ENCODE measurements around the gene TUBA4B. TPM values are rescaled to one million over a fixed set of nuclear protein-coding genes. Genes with fewer than 3 reads are reported as not detected.

The TUBA4B gene
- total RNA-seq, 1 experiment from 2014 or later, result not detected

DNA sequence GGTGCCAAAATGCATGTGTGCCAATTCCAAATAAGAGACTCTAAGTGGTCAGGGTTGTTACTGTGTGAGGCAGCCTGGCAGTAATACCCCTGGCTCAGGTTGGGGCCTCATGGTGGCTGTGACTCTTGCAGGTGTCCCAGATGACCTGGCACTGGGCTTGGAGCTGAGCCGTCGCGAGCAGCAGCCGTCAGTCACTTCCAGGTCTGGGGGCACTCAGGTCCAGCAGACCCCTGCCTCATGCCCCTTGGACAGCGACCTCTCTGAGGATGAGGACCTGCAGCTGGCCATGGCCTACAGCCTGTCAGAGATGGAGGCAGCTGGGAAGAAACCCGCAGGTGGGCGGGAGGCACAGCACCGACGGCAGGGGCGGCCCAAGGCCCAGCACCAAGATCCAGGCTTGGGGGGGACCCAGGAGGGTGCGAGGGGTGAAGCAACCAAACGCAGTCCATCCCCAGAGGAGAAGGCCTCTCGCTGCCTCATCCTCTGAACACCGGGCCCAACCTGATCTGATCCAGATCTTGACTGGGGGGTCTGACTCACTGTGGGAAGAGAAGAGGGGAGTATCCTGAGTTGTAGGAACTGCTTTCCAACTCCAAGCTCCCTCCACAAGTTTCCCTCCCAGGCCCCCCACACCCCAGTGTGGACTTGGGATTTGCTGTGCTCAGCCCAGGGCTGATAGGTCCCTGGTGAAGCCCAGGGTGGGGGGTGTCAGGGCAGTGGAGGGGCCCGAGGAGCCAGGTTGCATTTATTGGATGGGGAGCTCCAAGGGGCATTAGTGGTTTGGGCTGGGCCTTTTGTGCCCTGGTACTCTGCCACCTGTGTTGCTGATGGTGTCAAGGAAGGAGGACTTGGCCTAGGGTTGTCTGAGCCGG is 31.7 kb downstream of the TUBA4B start:
- POLR2A ChIA-PET, result no interaction called here
- no peak for DNase-seq (ENCODE audit: low read depth, low spot score)
- CTCF ChIA-PET, result no interaction called here
- no peak overlapping the region for H3K27ac ChIP-seq (ENCODE audit: low read length)
- no peak overlapping the region for H3K4me3 ChIP-seq (ENCODE audit: low read depth in 2 of 2, low read length in 2 of 2)
- in situ Hi-C loops (cut with HindIII; ENCODE audit: low pct_unique_long_range_greater_than_20kb, low sequenced_read_pairs) (no loop called here), intact Hi-C loops (cut with micrococcal nuclease; ENCODE audit: unreplicated experiment) (no loop called here)
- H3K4me1 ChIP-seq (ENCODE audit: control insufficient read depth, insufficient read depth, low read length), result peaks cover 8% of the 10 kb centered on the region
- H3K9me3 ChIP-seq (ENCODE audit: control insufficient read depth, insufficient read depth, low read depth, low read length), result no peaks in the 10 kb centered on the region
- no peaks in the 10 kb centered on the region; the same call in 1 of the 2 replicates for H3K36me3 ChIP-seq (ENCODE audit: control insufficient read depth, insufficient read depth, low read length)
- TF ChIP-seq TCF7L2 (IDR thresholded peaks at IDR 0.05; ENCODE audit: low read depth, low read length) (no peak), POLR2AphosphoS5 (IDR thresholded peaks at IDR 0.05; ENCODE audit: low read depth, low read length) (no peak), SIN3A (IDR thresholded peaks at IDR 0.05; ENCODE audit: borderline replicate concordance, insufficient read depth, low read depth, low read length) (no peak)
- TF ChIP-seq, protein P1, sequence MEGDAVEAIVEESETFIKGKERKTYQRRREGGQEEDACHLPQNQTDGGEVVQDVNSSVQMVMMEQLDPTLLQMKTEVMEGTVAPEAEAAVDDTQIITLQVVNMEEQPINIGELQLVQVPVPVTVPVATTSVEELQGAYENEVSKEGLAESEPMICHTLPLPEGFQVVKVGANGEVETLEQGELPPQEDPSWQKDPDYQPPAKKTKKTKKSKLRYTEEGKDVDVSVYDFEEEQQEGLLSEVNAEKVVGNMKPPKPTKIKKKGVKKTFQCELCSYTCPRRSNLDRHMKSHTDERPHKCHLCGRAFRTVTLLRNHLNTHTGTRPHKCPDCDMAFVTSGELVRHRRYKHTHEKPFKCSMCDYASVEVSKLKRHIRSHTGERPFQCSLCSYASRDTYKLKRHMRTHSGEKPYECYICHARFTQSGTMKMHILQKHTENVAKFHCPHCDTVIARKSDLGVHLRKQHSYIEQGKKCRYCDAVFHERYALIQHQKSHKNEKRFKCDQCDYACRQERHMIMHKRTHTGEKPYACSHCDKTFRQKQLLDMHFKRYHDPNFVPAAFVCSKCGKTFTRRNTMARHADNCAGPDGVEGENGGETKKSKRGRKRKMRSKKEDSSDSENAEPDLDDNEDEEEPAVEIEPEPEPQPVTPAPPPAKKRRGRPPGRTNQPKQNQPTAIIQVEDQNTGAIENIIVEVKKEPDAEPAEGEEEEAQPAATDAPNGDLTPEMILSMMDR (IDR thresholded peaks at IDR 0.05), result no peak
- TF ChIP-seq, protein P2, sequence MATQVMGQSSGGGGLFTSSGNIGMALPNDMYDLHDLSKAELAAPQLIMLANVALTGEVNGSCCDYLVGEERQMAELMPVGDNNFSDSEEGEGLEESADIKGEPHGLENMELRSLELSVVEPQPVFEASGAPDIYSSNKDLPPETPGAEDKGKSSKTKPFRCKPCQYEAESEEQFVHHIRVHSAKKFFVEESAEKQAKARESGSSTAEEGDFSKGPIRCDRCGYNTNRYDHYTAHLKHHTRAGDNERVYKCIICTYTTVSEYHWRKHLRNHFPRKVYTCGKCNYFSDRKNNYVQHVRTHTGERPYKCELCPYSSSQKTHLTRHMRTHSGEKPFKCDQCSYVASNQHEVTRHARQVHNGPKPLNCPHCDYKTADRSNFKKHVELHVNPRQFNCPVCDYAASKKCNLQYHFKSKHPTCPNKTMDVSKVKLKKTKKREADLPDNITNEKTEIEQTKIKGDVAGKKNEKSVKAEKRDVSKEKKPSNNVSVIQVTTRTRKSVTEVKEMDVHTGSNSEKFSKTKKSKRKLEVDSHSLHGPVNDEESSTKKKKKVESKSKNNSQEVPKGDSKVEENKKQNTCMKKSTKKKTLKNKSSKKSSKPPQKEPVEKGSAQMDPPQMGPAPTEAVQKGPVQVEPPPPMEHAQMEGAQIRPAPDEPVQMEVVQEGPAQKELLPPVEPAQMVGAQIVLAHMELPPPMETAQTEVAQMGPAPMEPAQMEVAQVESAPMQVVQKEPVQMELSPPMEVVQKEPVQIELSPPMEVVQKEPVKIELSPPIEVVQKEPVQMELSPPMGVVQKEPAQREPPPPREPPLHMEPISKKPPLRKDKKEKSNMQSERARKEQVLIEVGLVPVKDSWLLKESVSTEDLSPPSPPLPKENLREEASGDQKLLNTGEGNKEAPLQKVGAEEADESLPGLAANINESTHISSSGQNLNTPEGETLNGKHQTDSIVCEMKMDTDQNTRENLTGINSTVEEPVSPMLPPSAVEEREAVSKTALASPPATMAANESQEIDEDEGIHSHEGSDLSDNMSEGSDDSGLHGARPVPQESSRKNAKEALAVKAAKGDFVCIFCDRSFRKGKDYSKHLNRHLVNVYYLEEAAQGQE (IDR thresholded peaks at IDR 0.05; ENCODE audit: insufficient read depth in 1 of 2, low read depth in 2 of 2, low read length in 1 of 2), result no peak
- no peaks in the 10 kb centered on the region for H3K27me3 ChIP-seq (ENCODE audit: control insufficient read depth, insufficient read depth, low read length)
- no peak for ATAC-seq
- BruUV-seq (replicated peaks), result no TSS peak

DNA sequence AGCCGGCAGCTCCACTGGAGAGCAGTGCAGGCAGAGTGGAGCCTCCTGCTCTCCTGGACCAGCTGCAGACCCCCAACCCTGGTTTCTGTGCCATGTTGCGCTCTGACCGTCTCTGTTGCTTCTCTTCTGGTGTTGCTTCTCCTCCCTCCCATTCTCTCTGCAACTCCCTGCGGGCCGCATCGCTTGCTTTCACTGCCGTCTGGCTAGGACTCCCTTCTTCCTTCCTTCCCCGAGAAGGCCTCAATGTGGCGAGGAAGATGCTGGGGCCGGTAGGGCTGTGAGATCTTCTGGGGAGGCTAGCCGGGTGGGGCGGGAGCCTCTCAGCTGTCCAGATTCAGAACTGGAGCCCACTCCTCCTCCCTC is 32.3 kb downstream of the TUBA4B start:
- Histone ChIP-seq H3K4me1 (ENCODE audit: control insufficient read depth, insufficient read depth, low read length) (peaks cover 4% of the 10 kb centered on the region; the same call in 1 of the 2 replicates), H3K27ac (ENCODE audit: low read length) (no peak overlapping the region)

More for the DNA sequence above, 32.3 kb downstream of the TUBA4B start:
- ChIA-PET CTCF (no interaction called here), POLR2A (no interaction called here)
- no peaks in the 10 kb centered on the region for H3K9me3 ChIP-seq (ENCODE audit: control insufficient read depth, insufficient read depth, low read depth, low read length)
- no peaks in the 10 kb centered on the region; the same call in 1 of the 2 replicates for H3K36me3 ChIP-seq (ENCODE audit: control insufficient read depth, insufficient read depth, low read length)
- ATAC-seq (no peak), DNase-seq (ENCODE audit: low read depth, low spot score) (no peak)
- TF ChIP-seq POLR2AphosphoS5 (IDR thresholded peaks at IDR 0.05; ENCODE audit: low read depth, low read length) (no peak), SIN3A (IDR thresholded peaks at IDR 0.05; ENCODE audit: borderline replicate concordance, insufficient read depth, low read depth, low read length) (no peak), TCF7L2 (IDR thresholded peaks at IDR 0.05; ENCODE audit: low read depth, low read length) (no peak)
- TF ChIP-seq, protein P2 (IDR thresholded peaks at IDR 0.05; ENCODE audit: insufficient read depth in 1 of 2, low read depth in 2 of 2, low read length in 1 of 2), result no peak
- TF ChIP-seq, protein P1 (IDR thresholded peaks at IDR 0.05), result no peak
- no TSS peak for BruUV-seq (replicated peaks)
- in situ Hi-C loops (cut with HindIII; ENCODE audit: low pct_unique_long_range_greater_than_20kb, low sequenced_read_pairs) (no loop called here), intact Hi-C loops (cut with micrococcal nuclease; ENCODE audit: unreplicated experiment) (no loop called here)
- no peaks in the 10 kb centered on the region for H3K27me3 ChIP-seq (ENCODE audit: control insufficient read depth, insufficient read depth, low read length)
- no peak overlapping the region for H3K4me3 ChIP-seq (ENCODE audit: low read depth in 2 of 2, low read length in 2 of 2)

Data from Panc1 (cell line).